Measurements from ENCODE around the gene NOTCH2.

NOTCH2 gene

DNA sequence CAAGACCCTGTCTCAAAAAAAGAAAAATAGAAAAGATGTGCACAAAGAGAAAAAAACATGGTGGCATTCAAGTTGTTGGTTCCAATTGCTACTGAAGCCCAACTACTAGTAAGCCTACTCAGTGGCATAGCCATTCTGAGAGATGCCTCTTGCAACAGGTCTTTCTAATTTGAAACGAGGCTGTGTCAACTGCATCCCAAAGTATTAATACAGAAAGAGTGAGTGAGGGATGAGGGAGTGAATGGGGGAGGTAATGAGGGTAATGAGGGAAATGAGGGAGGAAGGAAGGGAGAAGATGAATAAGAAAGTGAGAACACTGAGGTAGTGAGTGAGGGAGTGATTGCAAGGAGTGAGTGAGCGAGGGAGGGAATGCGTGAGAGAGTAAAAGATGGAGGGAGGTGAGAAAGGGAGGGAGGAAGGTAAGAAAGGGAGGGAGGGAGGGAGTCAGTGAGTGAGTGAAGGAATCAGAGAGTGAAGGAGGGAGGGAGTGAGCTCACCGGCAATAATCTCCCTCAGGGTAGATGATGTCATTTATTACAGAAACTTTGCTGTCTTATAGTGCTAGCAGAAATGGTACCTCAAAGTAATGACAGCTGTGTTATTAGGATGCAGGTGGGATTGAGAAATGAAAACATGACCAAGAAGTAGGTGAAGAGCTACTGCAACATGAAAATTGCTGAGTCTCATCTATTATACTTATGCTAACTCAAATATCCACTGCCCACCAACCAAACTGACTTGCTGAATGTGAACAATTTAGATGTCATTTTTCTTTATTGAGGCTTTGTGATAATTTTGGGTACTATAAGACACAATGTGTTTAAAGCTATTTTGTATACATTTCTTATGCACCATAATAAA is 97.5 kb downstream of the NOTCH2 start:
- peak; percentile 1 for DNase-seq

DNA sequence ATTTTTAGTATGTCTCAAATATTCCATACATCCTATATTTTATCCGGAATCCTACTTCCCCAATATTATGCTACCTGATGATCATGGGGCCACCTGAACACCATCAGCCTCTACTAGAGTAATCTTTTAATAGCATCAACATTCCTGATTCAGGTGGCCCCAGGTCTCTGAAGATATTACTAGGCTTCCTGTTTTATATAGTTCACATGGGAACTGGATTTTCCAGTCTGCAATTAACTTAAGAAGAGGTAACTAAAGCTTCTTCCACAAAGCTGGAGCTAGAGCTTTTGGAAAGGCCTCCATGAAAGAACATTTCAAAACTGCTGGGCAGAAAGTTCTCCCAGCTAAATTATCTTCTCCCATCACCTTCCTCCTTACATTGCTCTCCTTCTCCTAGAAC is 100.9 kb downstream of the NOTCH2 start:
- DNase-seq = no peak

DNA sequence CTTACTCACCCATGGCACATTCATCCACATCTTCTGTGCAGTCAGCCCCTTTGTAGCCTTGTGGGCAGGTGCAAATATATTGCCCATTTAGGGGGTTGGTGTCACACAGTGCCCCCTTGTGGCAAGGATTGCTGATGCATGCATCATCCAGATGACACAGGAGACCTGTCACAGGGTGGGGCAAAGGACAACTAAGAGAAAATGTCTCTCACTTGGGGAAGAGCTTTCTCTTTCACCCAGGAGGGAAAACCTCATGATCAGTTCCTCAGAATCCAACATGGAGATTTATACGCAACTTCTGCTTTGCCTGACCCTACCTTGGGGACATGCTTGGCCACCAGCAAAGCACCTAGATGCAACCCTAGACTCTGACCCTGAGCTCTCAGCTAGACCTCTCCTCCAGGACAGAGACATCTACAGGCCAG is 101.4 kb downstream of the NOTCH2 start:
- peak; percentile 43 for DNase-seq

DNA sequence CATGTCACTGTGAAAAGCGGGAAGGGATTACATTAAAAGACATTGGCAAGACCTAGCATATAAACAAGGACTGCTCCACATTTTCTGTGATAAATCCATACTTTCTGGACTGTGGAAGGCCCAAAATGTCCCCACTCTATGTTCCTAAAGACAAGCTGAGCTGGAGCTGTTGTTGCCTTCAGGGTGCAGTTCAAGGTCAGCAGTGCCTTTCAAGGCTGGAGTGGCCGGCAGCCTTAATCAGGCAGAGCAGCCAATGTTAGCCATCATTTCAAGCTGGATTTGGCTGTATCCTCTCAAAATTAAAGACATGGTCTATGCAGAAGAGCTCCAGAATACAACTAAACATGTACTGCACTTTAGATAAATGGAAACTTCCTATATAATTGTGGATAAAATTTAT is 102.8 kb downstream of the NOTCH2 start:
- no peak for DNase-seq

DNA sequence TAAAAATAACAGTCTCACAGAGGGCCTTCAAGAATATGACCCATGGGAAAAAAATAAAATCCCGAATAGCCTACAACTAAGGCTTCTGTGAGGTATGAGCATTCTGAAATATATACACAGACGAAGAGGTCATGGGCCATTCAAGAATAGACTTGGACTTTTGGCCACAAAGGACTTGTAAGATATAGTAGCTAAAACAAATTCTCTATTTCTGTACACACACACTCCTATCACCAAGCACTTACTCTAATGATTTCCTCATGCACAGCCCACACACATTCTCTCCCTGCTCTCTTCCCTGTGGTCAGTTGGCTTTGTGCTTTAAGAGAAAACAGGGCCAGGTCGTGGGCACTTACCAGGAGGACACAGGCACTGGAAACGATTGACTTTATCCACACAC is 103.4 kb downstream of the NOTCH2 start:
- DNase-seq = no peak

DNA sequence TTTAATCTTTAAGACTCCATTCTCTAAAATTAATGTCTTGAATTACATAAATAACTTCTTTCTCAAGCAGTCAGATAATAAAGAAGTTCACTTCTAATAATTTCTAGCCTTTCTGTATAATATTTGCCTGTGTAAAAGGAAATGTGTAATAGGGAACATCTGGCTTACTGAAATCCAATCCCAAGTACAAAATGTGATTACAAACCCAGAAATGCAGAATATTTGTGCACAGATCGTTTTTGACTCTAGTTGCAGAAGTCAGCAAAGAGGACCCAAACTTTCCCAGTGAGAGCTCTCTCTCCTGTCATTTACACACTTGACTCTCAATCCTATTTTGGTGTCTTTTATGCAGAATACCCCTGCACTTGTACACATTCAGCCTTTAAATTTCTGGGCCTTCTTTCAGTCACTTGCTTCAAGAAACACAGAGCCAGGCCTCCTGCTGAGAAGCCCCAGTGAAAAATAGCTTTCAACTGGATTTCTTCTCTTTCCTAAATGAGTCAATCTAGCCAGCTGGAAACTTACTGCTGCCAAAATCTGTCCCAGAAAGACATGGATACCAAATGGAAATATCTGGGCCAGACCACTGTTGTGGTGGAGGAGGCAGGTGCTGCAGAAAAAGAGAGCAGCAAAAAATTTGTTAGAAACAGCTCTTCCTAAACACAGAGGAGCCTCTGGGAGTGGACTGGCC is 104.6 kb downstream of the NOTCH2 start:
- DNase-seq = no peak

DNA sequence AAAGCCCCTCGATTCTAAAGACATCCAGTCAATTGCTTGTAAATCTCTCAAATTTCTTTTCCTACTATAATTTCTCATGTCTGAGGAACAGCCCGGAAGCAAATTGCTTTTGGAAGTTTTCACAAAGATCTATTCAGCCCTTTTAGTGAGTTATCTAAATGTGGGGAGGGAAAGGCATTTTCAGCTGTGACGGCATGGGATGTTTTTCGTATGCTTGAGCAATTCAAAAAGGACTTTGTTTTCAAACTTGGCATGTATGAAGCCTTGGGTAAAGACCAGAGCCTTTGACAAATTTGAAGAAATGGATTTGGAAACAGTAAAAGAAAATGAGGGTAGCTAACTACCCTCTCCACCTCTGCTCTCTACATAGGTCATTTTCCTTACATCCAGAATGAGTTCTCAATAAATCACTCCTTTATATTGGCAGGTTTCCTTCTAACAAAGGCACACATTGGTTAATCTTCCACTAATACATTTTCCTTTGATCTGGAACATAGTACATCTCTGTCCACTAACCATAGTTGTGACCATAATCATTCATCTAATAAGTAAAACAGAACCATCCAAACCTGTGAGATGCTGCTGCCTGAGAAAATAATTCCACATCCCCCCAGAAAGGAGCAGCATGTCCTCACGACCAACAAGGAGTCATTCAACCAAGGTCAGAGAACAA is 107.0 kb downstream of the NOTCH2 start:
- no peak for DNase-seq

DNA sequence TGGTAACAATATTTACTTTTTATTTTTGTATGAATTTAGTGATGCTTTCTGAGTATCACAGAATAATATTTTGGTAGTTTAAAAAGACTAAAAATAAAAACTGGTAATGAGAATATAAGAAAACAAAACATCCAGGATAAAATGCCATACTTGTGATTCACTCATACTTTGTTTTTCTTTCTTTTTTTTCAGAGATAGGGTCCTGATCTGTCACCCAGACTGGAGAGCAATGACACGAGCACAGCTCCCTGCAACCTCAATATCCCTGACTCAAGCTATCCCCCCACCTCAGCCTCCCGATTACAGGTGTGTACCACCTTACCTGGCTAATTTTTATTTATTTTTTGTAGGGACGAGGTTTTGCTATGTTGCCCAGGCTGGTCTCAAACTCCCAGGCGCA is 109.0 kb downstream of the NOTCH2 start:
- no peak for DNase-seq

DNA sequence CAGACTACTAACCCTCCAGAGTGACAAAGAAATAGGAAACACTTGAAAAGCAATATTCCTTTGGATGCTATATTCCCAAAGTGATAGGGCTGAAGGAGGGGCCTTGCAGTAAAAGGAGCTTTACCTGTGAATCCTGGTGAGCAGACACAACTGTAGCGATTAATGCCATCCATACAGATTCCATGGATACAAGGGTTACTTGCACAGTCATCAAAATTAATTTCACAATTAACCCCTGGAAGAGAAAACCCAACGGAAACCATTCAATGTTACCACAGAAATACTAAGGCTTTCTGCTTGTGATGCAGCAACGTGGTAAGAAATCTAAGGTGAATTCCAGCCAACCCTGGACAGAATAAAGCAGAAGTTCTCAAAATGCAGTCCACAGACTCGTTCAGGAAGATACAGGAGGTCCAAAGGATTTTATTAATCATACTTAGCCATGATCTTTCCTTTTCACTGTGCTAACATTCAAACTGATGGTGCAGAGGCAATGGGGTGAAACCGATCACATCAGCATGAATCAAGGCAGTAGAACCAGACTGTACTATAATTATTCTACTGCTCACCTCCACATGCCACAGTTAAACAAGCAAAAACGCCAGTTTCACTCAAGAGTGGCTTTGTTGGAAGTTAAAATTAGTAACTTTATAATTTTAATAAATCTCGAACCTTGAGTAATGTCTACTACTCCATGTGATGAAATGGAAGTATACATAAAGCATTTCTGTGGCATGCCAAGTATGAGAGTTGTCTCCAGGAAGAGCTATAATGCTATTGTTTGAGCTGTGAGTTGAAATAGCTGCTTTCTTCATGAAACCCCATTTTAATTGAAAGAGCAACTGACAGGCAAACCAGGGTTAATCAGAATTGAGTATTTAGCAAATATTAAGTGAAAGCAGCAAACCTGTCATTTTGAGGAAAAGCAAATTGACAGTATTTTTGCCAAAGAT is 109.9 kb downstream of the NOTCH2 start:
- DNase-seq = no peak

DNA sequence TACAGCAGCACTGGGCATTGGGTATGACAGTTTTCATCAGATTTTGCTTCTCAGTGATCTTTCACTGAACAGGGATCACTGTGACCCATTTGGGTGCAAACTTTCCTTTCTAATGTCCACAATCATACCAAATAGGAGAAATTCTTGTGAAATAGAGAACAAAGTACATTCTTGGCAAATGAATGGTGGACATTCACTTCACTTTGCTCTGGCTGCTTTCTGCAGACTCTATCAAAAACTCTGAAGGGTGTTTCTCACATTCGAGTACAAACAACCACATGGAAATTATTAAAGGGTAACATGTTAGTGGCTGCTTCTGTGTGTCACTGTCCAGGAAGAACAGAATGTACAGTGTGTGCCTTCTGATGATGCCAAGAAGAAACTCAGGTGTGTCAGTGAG is 111.2 kb downstream of the NOTCH2 start:
- no peak for DNase-seq

DNA sequence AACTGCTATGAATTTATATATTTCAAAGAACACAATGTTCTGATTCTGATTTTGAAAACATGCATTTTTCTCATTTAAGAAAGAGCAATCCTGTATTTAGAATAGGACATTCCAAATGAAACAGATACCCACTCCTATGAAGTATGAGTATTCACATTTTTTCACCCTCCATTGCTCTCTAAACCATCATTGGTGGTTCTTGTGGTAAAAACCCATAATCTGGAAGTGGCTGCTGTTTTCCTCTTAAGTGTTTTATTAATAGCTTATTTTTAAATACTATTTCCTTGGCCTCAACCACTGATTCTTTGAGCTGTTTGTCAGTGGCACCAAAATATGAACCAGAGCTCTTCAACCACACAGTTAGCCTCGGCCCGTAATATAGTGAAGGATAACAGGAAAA is 113.2 kb downstream of the NOTCH2 start:
- DNase-seq = no peak

DNA sequence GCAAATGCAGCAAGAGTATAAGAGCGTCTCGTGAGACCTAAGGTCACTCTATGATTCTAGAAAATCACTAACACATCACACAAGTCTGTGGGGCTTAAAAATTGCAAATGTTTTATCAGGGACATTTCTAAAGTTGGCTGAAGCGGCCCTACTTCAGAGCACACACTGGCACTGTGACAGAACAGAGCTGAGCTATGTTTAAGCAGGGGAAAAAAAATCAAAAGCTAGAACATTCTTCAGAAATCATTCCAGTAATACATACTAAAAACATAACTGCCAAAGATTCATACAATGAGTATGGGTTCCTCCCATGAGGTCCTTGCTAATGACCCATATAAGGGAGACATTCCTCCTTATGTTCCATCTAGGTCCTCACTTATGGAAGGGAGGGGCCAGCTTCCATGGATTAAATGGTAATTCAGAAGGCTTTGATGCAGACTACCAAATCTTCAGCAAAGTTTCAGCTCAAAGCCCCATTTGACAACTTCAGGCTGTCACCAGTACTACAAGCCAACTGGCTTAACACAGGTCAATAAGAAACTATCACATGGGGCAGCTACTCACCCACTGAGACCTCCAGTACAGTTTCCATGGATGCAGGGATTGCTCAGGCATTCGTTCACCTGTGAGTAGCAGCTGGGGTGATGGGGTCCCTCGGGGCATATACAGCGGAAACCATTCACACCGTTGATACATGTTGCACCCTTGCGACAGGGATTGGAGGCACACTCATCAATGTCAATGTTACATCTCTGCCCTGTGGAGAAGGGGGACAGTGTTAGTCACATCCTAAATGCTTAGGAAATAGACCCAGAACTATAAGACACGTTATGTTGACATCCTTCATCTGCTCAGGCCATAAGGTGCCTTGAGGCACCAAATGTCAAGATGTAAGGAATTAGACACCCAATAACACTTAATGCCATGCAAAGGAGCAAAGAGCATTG is 114.7 kb downstream of the NOTCH2 start:
- no peak for DNase-seq

DNA sequence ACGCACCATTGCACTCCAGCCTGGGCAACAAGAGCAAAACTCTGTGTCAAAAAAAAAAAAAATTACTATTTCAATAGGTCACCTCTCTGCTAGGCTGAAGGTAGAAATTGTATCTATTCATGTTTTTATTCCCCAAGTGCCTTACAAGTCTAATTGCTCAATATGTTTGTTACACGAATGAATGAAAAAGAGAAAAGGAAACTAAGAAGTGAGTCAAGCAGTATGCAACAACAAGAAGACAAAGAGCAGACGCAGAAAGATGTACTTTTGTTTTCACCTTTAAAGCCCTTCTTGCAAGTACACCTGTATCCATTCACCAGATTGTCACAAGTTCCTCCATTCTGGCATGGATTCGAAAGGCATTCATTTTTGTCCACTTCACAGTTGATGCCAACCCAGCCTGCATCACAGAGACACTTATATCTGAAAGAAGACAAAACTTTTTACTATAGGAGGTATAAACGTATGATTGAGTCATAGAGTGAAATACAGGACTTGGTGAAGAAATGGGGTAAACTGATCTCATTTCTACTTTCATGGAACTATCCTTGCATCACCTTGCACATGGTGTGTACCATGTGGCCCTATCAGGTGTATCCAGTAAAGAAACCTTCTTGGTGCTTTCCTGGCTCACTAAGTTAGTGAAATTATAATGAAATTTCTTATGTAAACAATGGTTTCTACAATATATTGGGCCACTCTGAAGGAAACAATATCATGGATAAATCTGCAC is 116.0 kb downstream of the NOTCH2 start:
- no peak for DNase-seq

DNA sequence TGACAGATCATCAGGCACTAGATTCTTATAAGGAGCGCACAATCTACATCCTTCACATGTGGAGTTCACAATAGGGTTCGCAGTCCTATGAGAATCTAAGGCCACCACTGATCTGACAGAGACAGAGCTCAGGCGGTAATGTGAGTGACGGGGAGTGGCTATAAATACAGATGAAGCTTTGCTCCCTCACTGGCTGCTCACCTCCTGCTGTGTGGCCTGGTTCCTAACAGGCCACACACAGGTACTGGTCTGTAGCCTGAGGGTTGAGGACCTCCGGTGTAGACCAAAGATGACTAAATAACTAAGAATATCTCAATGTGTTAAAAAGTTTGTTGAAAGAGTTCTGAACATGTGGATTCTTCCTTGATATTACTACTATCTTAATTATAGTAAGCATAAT is 117.0 kb downstream of the NOTCH2 start:
- no peak for DNase-seq

DNA sequence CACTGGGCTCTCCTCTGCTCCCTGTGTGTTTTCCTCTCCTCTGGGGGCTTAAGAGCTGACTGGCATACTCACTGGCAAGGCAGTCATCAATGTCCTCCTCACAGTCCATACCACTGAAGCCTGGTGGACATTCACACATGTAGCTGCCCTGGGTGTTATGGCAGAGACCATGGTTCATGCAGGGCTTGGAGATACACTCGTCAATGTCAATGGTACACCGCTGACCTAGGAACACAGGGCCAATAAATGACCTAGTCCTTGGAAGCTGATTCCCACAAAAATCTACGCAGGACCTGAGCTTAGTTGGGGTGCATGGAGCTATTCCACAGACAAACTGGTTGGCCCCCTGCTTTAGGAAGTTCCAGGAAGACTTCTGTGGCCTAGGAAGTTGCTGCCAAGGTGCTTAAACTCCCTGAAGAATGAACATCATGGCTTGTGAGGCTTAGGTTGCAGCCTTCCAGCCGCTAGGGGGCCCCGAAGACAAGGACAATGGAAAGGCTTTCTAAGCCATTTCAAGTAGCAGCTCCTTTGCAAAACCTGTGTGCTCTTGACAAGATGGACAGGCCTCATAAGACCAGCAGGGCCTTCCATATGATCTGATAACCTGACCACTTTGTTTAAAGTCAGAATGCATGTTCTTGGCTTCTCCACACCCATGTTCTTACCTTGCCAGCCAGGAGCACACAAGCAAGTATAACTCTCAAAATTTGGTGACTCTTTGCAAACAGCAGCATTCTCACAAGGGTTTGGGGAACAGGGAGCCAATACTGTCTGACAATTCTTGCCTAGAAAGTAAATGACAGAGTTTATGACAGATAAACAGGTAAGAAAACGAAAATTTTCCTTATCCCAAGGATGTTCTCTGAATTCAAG is 120.9 kb downstream of the NOTCH2 start:
- peak; percentile 37 for DNase-seq

DNA sequence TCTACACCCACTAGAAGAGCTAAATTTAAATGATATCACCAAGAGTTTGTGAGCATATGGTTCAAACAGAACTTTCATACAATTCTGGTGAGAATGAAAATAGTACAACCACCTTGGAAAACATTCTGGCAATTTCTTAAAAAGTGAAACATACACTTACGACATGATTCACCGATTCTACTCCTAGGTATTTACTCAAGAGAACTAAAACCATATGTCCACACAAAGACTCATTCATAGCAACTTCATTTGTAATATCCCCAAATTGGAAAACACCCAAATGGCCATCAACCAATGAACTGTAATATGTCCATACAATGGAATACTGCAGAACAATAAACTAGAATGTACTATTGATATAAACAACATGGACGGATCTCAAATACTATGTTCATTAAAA is 122.0 kb downstream of the NOTCH2 start:
- no peak for DNase-seq

DNA sequence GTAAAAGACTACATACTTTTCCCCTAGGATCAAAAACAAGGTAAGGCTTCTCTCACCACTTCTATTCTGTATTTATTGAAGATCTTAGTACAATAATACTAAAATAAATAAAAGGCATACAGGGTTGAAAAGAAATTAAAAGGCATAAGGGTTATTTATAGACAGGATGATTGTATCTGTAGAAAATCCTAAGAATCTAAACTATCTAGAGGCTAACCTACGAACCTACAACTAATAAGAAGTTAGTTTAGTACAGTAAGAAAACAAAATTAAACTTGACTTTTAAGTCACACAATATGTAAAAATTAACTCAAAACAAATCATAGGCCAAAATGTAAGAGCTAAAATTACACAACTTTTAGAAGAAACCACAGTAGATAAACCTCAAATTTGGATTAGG is 122.7 kb downstream of the NOTCH2 start:
- DNase-seq = no peak

DNA sequence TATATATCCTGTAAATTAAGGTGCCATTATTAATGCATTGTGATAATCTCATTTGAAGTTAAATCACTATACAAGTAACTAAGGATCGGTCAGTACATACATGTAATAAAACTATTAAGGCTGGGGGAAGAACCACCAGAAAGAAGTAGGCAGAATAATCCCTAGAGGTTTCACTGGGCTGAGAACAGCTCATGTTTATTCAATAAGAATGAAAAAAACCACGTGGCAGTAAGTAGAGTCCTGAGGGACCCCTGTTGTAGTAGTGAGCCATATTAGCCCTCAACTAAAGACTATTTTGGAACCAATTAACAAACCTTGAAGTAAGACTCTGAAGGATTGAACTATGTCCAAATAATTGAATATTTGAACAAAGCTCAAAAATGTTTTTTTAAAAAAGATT is 126.2 kb downstream of the NOTCH2 start:
- DNase-seq = no peak

DNA sequence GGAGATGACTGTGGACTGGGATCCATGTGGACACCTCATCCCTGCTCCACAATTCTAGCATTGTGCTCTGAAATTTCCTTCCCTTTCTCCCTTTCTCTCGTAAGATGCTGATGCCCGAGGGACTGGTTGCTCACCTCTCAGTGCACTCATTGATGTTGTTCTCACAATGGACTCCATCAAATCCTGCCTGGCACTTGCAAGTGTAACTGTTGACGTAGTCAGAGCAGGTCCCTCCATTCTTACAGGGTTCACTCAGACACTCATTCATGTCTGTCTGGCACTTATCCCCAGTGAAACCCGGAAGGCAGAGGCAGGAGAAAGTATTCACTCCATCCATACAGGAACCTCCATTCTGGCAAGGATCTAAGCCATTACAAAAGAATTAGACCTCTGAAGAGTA is 128.1 kb downstream of the NOTCH2 start:
- DNase-seq = no peak

DNA sequence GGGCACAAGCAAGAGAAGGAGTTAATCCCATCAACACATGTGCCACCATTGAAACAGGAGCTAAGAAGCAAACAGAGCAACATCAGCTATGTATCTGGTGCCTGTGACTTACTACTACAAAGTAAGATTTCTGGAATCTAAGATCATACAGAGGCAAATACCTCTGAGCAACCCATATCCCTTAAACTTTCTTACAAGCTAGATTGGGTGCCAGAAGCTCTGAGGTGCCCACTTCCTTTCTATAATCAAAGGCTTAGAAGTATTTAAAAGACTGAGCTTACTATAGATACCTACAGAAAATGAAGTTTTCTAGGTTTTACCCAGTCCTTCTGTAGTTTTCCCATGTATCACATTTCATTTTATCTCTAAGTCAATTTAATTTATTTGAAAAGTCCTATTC is 128.8 kb downstream of the NOTCH2 start:
- DNase-seq = no peak

Measured in T1000 (cell line).